Lung (tissue), 12 donors: ENCODE measurements around the gene ARF1. TPM values are rescaled to one million over a fixed set of nuclear protein-coding genes. Genes with fewer than 3 reads are reported as not detected.
"Not testable (repeated sequence)": the region's sequence is repeated elsewhere in the genome, so short reads cannot be mapped to it uniquely, and the experiment has no call there.

Experiments
- ATAC-seq: fragments of 200-7000 bp; cut with Tn5 transposase; one replicate; pipeline ENCODE4 v1.9.1; 2020; ENCODE audit warnings: moderate number of reproducible peaks; ENCODE audit not compliant: insufficient read depth, low FRiP score
- DNase-seq, 3 donors: peaks; one replicate each; pipeline ENCODE4 v3.0.0-alpha.2; 2013 to 2017
- H3K27ac ChIP-seq, 2 donors: one replicate each; pipeline ENCODE4 v1.5.1; 2013; ENCODE audit warnings: mild to moderate bottlenecking in 2 of 2, moderate library complexity in 2 of 2, control low read depth in 1 of 2, inconsistent platforms in 1 of 2, low read depth in 1 of 2, low read length in 1 of 2
- H3K27me3 ChIP-seq, 3 donors: one replicate each; pipeline ENCODE4 v1.5.1; 2013; ENCODE audit warnings: low read length in 2 of 3; ENCODE audit not compliant: control insufficient read depth in 3 of 3, insufficient read depth in 3 of 3
- H3K36me3 ChIP-seq, 4 donors: one replicate each; pipeline ENCODE4 v1.5.1; 2013; ENCODE audit warnings: low read length in 4 of 4, mild to moderate bottlenecking in 1 of 4, moderate library complexity in 1 of 4; ENCODE audit not compliant: control insufficient read depth in 4 of 4, insufficient read depth in 4 of 4
- H3K4me1 ChIP-seq, 5 donors: one replicate each; pipeline ENCODE4 v1.5.1; 2013; ENCODE audit warnings: low read length in 5 of 5, mild to moderate bottlenecking in 2 of 5, moderate library complexity in 1 of 5; ENCODE audit not compliant: control insufficient read depth in 5 of 5, insufficient read depth in 5 of 5
- H3K4me3 ChIP-seq: one replicate; pipeline ENCODE4 v1.5.1; 2013; ENCODE audit warnings: mild to moderate bottlenecking, control low read depth, moderate library complexity
- H3K9ac ChIP-seq, 2 donors: one replicate each; pipeline ENCODE4 v1.5.1; 2013; ENCODE audit warnings: low read length in 2 of 2, control low read depth in 1 of 2; ENCODE audit not compliant: insufficient read depth in 1 of 2
- H3K9me3 ChIP-seq, 4 donors: one replicate each; pipeline ENCODE4 v1.5.1; 2013; ENCODE audit warnings: low read length in 3 of 4, mild to moderate bottlenecking in 1 of 4, moderate library complexity in 1 of 4; ENCODE audit not compliant: control insufficient read depth in 4 of 4, insufficient read depth in 3 of 4
- WGBS, 2 donors: extraction: QIAGEN DNeasy Blood & Tissue Kit; methylation state at CpG; one replicate each; pipeline ENCODE4 v1.1.7; 2013; 5-methylcytosine and 5-hydroxymethylcytosine counted together
- polyA plus RNA-seq, 2 donors: library from polyadenylated mRNA; stranded (reverse); fragments of 200-250 nt; gene quantifications; one replicate each; pipeline ENCODE4 v1.2.1, GENCODE V29; 2013
- total RNA-seq, 2 donors: library from RNA; depleted of rRNA in 1 of 2; stranded (reverse); fragments of >200 nt in 1 of 2; gene quantifications; one replicate each; pipeline ENCODE4 v1.2.1, GENCODE V29; 2014 to 2021
- TF ChIP-seq, protein P1 (sequence below): IDR thresholded peaks from 2 replicates; pipeline ENCODE4 v1.5.1; 2012; ENCODE audit warnings: mild to moderate bottlenecking; ENCODE audit errors: control extremely low read depth, extremely low read depth
- donor health status: control.
- donor health status: control.
- donor health status: Bipolar disorder and iron deficiency.
- donor health status: healthy.
- donor health status: DM: yes; HTN: yes; CAD: no.

ARF1 gene
- total and polyA plus RNA-seq, 4 donors, result 226 to 713 (median 439) TPM

DNA sequence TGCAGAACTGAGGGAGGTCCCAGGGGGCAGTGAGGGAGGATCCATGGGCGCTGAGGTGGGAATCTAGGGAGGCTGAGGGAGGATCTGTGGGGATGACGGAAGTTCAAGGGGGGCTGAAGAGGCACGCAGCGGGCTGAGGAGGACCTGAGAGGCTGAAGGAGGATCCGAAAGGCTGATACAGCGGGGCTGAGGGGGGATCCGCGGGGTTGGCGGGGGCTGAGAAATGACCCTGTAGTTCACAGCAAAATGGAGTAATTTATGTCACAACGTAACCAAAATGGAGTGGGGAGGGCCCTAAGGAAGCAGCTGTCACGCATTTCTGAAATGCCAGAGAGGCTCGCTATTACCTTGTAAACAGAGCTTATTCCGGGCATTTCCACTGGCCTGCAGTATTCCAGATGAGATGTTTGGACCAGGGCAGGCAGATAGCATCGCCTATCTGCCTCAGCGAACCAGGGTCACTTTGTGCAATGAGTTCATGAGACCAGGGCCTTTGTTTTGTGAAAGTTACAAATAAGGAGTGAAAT is 27.5 kb downstream of the ARF1 start:
- ATAC-seq (peak; percentile 10), DNase-seq (peak in 1 of 3 donors; percentile 43)
- 22 to 36% methylated on average over 15 of the region's 15 CpGs for WGBS, 2 donors
- no peaks in the 10 kb centered on the region for H3K27me3 ChIP-seq
- peak overlapping the region; percentile 78 to 90 for H3K27ac ChIP-seq
- peak overlapping the region; percentile 71 to 76 for H3K9ac ChIP-seq
- TF ChIP-seq, protein P1, sequence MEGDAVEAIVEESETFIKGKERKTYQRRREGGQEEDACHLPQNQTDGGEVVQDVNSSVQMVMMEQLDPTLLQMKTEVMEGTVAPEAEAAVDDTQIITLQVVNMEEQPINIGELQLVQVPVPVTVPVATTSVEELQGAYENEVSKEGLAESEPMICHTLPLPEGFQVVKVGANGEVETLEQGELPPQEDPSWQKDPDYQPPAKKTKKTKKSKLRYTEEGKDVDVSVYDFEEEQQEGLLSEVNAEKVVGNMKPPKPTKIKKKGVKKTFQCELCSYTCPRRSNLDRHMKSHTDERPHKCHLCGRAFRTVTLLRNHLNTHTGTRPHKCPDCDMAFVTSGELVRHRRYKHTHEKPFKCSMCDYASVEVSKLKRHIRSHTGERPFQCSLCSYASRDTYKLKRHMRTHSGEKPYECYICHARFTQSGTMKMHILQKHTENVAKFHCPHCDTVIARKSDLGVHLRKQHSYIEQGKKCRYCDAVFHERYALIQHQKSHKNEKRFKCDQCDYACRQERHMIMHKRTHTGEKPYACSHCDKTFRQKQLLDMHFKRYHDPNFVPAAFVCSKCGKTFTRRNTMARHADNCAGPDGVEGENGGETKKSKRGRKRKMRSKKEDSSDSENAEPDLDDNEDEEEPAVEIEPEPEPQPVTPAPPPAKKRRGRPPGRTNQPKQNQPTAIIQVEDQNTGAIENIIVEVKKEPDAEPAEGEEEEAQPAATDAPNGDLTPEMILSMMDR, result no peak
- no peaks in the 10 kb centered on the region for H3K9me3 ChIP-seq
- H3K36me3 ChIP-seq, result peaks cover 0 to 14% (median 4%) of the 10 kb centered on the region in 4 donors
- H3K4me3 ChIP-seq, result peak overlapping the region; percentile 73
- peaks cover 0 to 18% (median 0%) of the 10 kb centered on the region in 5 donors for H3K4me1 ChIP-seq

- Histone ChIP-seq H3K27ac (no peak overlapping the region), H3K9me3 (no peaks in the 10 kb centered on the region), H3K4me1 (peaks cover 0 to 18% (median 0%) of the 10 kb centered on the region in 5 donors), H3K9ac (no peak overlapping the region), H3K27me3 (no peaks in the 10 kb centered on the region), H3K36me3 (peaks cover 0 to 14% (median 4%) of the 10 kb centered on the region in 4 donors), H3K4me3 (no peak overlapping the region)
- WGBS, 2 donors, result 86 to 95% methylated on average over 7 of the region's 7 CpGs
- DNase-seq, result no peak
- TF ChIP-seq, protein P1, result no peak
- no peak for ATAC-seq
Observed at GRCh38 chr1:228110556-228110955, 28.0 kb downstream of the ARF1 start.

DNA sequence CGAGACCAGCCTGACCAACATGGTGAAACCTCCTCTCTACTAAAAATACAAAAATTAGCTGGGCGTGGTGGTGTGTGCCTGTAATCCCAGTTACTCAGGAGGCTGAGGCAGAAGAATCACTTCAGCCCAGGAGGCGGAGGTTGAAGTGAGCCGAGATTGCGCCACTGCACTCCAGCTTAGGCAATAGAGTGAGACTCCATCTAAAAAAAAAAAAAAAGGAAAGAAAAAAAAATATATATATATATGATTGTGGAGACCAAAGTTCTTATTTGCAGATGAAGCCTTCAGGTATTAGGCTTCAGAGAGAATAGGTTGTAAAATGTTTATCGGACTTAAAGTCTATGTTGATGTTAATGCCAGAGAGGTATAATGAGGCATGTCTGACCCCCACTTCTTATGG is 28.8 kb downstream of the ARF1 start:
- H3K36me3 ChIP-seq, H3K27ac ChIP-seq, H3K9me3 ChIP-seq, DNase-seq, H3K27me3 ChIP-seq, H3K9ac ChIP-seq, H3K4me3 ChIP-seq, ATAC-seq: not testable (repeated sequence)
- WGBS, 2 donors, result 77 to 87% methylated on average over 6 of the region's 6 CpGs
- peaks cover 0 to 18% (median 0%) of the 10 kb centered on the region in 5 donors for H3K4me1 ChIP-seq

GRCh38 chr1:228112167-228112566 is 29.7 kb downstream of the ARF1 start:
- ATAC-seq (no peak), DNase-seq (no peak)
- no peaks in the 10 kb centered on the region for H3K9me3 ChIP-seq
- H3K27me3 ChIP-seq, result no peaks in the 10 kb centered on the region
- no peak overlapping the region for H3K4me3 ChIP-seq
- 92% methylated on average over 7 of the region's 7 CpGs for WGBS, 2 donors
- H3K9ac ChIP-seq, result no peak overlapping the region
- peaks cover 0 to 18% (median 0%) of the 10 kb centered on the region in 5 donors for H3K4me1 ChIP-seq
- no peak overlapping the region for H3K27ac ChIP-seq
- TF ChIP-seq, protein P1, result no peak
- H3K36me3 ChIP-seq, result peaks cover 0 to 4% (median 0%) of the 10 kb centered on the region in 4 donors
